HCT116 (cell line): Measurements from ENCODE around the gene PRR36. TPM values are rescaled to one million over a fixed set of nuclear protein-coding genes. Genes with fewer than 3 reads are reported as not detected.

Experiments
- ATAC-seq: fragments of 200-7000 bp; cut with Tn5 transposase; 2 replicates; pipeline ENCODE4 v1.9.1; 2020; ENCODE audit warnings: mild to moderate bottlenecking, moderate library complexity
- BruUV-seq: library from RNA; stranded (reverse); fragments of 400-500 nt; replicated peaks from 2 replicates; lab custom pipeline; 2021; lab: Mats Ljungman, UMichigan
- CTCF ChIA-PET: fragments of 300-600 bp; sonication (Branson Sonifier 250); formaldehyde crosslinking; loops from one replicate; lab custom pipeline; 2021; ENCODE audit warnings: antibody characterized with exemption; lab: Charles Lee
- POLR2A ChIA-PET: fragments of 300-600, 350-600 bp; sonication (Branson Sonifier 250); formaldehyde crosslinking; loops from one replicate; lab custom pipeline; 2021; ENCODE audit warnings: antibody characterized with exemption; lab: Charles Lee
- RAD21 ChIA-PET, 2 experiments: fragments of 300-600 bp; sonication (Branson Sonifier 250); formaldehyde crosslinking; loops; one replicate each; lab custom pipeline; 2023; ENCODE audit warnings: low total read pairs in 2 of 2; ENCODE audit not compliant: uncharacterized antibody in 2 of 2, unreplicated experiment in 2 of 2, low non-redundant PET in 1 of 2; lab: Charles Lee
- DNase-seq: peaks from one replicate; pipeline ENCODE4 v3.0.0-alpha.2; 2010; ENCODE audit warnings: low read depth, low spot score
- H2AFZ ChIP-seq: fragments of 200-600 bp; shearing (Covaris generic), sonication (generic); 2 replicates; pipeline ENCODE4 v1.6.1; 2017; ENCODE audit warnings: low read depth, mixed run types, mixed read lengths, antibody characterized with exemption, low read length; ENCODE audit not compliant: poor library complexity, severe bottlenecking
- H3K27ac ChIP-seq: 2 replicates; pipeline ENCODE4 v1.5.1; 2012; ENCODE audit warnings: low read depth, low read length
- H3K27me3 ChIP-seq: fragments of 200-600 bp; sonication (generic); 2 replicates; pipeline ENCODE4 v1.6.1; 2016; ENCODE audit warnings: mixed run types, low read length, mixed read lengths; ENCODE audit not compliant: insufficient read depth
- H3K36me3 ChIP-seq, 2 experiments: fragments of 200-500 bp in 1 of 2; fragments of 200-600 bp in 1 of 2; sonication (Bioruptor generic) in 1 of 2; sonication (generic) in 1 of 2; 2 replicates each; pipeline versions ENCODE4 v1.5.1 to v1.6.1; 2014 to 2016; ENCODE audit warnings: low read length in 2 of 2, inconsistent platforms in 1 of 2, mixed read lengths in 1 of 2, mixed run types in 1 of 2; ENCODE audit not compliant: insufficient read depth in 2 of 2, control insufficient read depth in 1 of 2
- H3K4me1 ChIP-seq, 2 experiments: fragments of 200-600 bp in 1 of 2; sonication (generic) in 1 of 2; 2 replicates each; pipeline versions ENCODE4 v1.5.1 to v1.6.1; 2012 to 2017; ENCODE audit warnings: low read length in 2 of 2, inconsistent platforms in 1 of 2, mild to moderate bottlenecking in 1 of 2, mixed read lengths in 1 of 2, mixed run types in 1 of 2, moderate library complexity in 1 of 2; ENCODE audit not compliant: insufficient read depth in 2 of 2, control insufficient read depth in 1 of 2
- H3K4me2 ChIP-seq: fragments of 200-600 bp; sonication (generic); 2 replicates; pipeline ENCODE4 v1.6.1; 2017; ENCODE audit warnings: mixed run types, low read length, mixed read lengths
- H3K4me3 ChIP-seq, 2 experiments: fragments of 200-600 bp in 1 of 2; sonication (generic) in 1 of 2; replicated peaks in 1 of 2; 2 replicates each; pipeline ENCODE4 v1.5.1; 2011 to 2016; ENCODE audit warnings: low read length in 2 of 2, control low read depth in 1 of 2, low read depth in 1 of 2, mild to moderate bottlenecking in 1 of 2, mixed read lengths in 1 of 2, mixed run types in 1 of 2
- H3K79me2 ChIP-seq: fragments of 200-600 bp; sonication (generic); 2 replicates; pipeline ENCODE4 v1.6.1; 2017; ENCODE audit warnings: mild to moderate bottlenecking, mixed run types, low read length, moderate library complexity, mixed read lengths; ENCODE audit not compliant: insufficient read depth
- H3K9ac ChIP-seq: fragments of 200-600 bp; sonication (generic); 2 replicates; pipeline ENCODE4 v1.6.1; 2016; ENCODE audit warnings: low read length, mixed read lengths
- H3K9me2 ChIP-seq: fragments of 200-600 bp; sonication (generic), shearing (Covaris generic); 2 replicates; pipeline ENCODE4 v1.6.1; 2017; ENCODE audit warnings: mixed run types, mild to moderate bottlenecking, moderate library complexity; ENCODE audit not compliant: insufficient read depth
- H3K9me3 ChIP-seq, 2 experiments: fragments of 200-500 bp in 1 of 2; fragments of 200-600 bp in 1 of 2; sonication (Bioruptor generic) in 1 of 2; sonication (generic) in 1 of 2; 2 replicates each; pipeline ENCODE4 v1.6.1; 2014 to 2017; ENCODE audit warnings: low read length in 2 of 2, mixed read lengths in 2 of 2, inconsistent platforms in 1 of 2, low read depth in 1 of 2, mild to moderate bottlenecking in 1 of 2, mixed run types in 1 of 2, moderate library complexity in 1 of 2; ENCODE audit not compliant: control insufficient read depth in 1 of 2, insufficient read depth in 1 of 2
- H4K20me1 ChIP-seq: fragments of 200-600 bp; sonication (generic), shearing (Covaris generic); 2 replicates; pipeline ENCODE4 v1.6.1; 2017; ENCODE audit warnings: mixed run types, mild to moderate bottlenecking, moderate library complexity; ENCODE audit not compliant: insufficient read depth
- CBX3 ChIP-seq: IDR thresholded peaks from 2 replicates; pipeline ENCODE4 v1.6.1; 2012; ENCODE audit warnings: low read depth
- CEBPB ChIP-seq: IDR thresholded peaks from 2 replicates; pipeline ENCODE4 v1.6.1; 2012; ENCODE audit warnings: low read depth
- EGR1 ChIP-seq: IDR thresholded peaks from 2 replicates; pipeline ENCODE4 v1.6.1; 2012; ENCODE audit warnings: low read depth
- EZH2 ChIP-seq: fragments of 200-600 bp; sonication (generic); IDR thresholded peaks from 2 replicates; pipeline ENCODE4 v1.6.1; 2017; ENCODE audit warnings: antibody characterized with exemption, mixed run types
- EZH2phosphoT487 ChIP-seq: fragments of 200-600 bp; IDR thresholded peaks from 2 replicates; pipeline ENCODE4 v1.6.1; 2018; ENCODE audit warnings: antibody characterized with exemption, borderline replicate concordance
- FOSL1 ChIP-seq: IDR thresholded peaks from 2 replicates; pipeline ENCODE4 v1.6.1; 2012; ENCODE audit warnings: low read depth
- JUND ChIP-seq: IDR thresholded peaks from 2 replicates; pipeline ENCODE4 v1.6.1; 2012
- POLR2A ChIP-seq: IDR thresholded peaks from 2 replicates; pipeline ENCODE4 v1.7.0; 2011; ENCODE audit warnings: borderline replicate concordance; ENCODE audit not compliant: insufficient read depth, insufficient read length; ENCODE audit errors: extremely low read depth
- RAD21 ChIP-seq: IDR thresholded peaks from 2 replicates; pipeline ENCODE4 v1.6.1; 2012; ENCODE audit warnings: low read depth, mild to moderate bottlenecking
- SIN3A ChIP-seq: IDR thresholded peaks from 2 replicates; pipeline ENCODE4 v1.6.1; 2012; ENCODE audit warnings: low read depth
- SRF ChIP-seq: IDR thresholded peaks from 2 replicates; pipeline ENCODE4 v1.6.1; 2012; ENCODE audit warnings: low read depth
- ZFX ChIP-seq: fragments of 450-650 bp; IDR thresholded peaks from 2 replicates; pipeline ENCODE4 v1.6.1; 2017
- ZNF274 ChIP-seq: fragments of 200-500 bp; sonication (Bioruptor generic); IDR thresholded peaks from 2 replicates; pipeline ENCODE4 v1.6.1; 2014; ENCODE audit warnings: mild to moderate bottlenecking, low read depth, low read length, inconsistent platforms
- intact Hi-C: fragments of 100-400 bp; cut with micrococcal nuclease; formaldehyde crosslinking; loops from 2 replicates; pipeline ENCODE4 v1.10.0; 2022
- total RNA-seq: library from RNA; stranded (reverse); gene quantifications from one replicate; pipeline ENCODE4 v1.2.1, GENCODE V29; 2021; ENCODE audit not compliant: unreplicated experiment
- TF ChIP-seq, protein P1 (sequence below): IDR thresholded peaks from 2 replicates; pipeline ENCODE4 v1.6.1; 2011; ENCODE audit warnings: mild to moderate bottlenecking, low read length, moderate library complexity; ENCODE audit not compliant: insufficient replicate concordance; ENCODE audit errors: extremely low read depth
- TF ChIP-seq, protein P2 (sequence below), 3 experiments: fragments of 200-600 bp in 1 of 3; sonication (generic) in 1 of 3; IDR thresholded peaks in 2 of 3; conservative IDR thresholded peaks in 1 of 3; 2 replicates each; pipeline ENCODE4 v1.5.1; 2012 to 2017; ENCODE audit warnings: low read depth in 2 of 3, low read length in 2 of 3, antibody characterized with exemption in 1 of 3, borderline replicate concordance in 1 of 3, control low read depth in 1 of 3, mild to moderate bottlenecking in 1 of 3, mixed read lengths in 1 of 3, mixed run types in 1 of 3, moderate library complexity in 1 of 3; ENCODE audit not compliant: insufficient read depth in 1 of 3

Gene PRR36
- total RNA-seq, 1 experiment from 2014 or later = 7.5 TPM

DNA sequence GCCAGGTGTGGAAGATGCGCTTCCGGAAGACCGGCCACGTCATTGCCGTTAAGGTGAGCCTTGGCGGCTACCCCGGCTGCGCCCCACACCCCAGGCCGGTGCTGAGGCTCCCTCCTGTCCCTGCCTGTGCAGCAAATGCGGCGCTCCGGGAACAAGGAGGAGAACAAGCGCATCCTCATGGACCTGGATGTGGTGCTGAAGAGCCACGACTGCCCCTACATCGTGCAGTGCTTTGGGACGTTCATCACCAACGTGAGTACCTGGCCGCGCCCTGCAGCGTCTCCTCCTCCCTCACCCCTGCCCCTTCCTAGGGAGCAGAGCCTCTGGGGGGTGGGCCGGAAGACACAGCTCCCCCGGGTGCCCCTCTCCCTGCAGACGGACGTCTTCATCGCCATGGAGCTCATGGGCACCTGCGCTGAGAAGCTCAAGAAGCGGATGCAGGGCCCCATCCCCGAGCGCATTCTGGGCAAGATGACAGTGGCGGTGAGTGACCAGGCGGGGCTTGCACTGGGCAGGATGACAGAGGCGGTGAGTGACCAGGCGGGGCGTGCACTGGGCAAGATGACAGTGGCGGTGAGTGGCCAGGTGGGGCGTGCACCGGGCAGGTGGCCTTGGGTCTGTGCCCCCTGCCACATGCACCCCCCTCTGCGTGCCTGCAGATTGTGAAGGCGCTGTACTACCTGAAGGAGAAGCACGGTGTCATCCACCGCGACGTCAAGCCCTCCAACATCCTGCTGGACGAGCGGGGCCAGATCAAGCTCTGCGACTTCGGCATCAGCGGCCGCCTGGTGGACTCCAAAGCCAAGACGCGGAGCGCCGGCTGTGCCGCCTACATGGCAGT lies 36.4 kb upstream of the PRR36 start:
- Histone ChIP-seq H2AFZ (no peak overlapping the region), H4K20me1 (no peaks in the 10 kb centered on the region), H3K27me3 (no peaks in the 10 kb centered on the region), H3K4me2 (no peak overlapping the region), H3K27ac (no peak overlapping the region), H3K4me3 (no peak overlapping the region), H3K4me1 (peaks cover 0 to 7% of the 10 kb centered on the region in 2 experiments; a peak in 2 of 4 replicates), H3K9ac (no peak overlapping the region), H3K9me2 (no peaks in the 10 kb centered on the region), H3K9me3 (no peaks in the 10 kb centered on the region), H3K79me2 (peaks cover 38% of the 10 kb centered on the region), H3K36me3 (peaks cover 5 to 6% of the 10 kb centered on the region in 2 experiments; a peak in 3 of 4 replicates)
- no TSS peak for BruUV-seq
- TF ChIP-seq ZFX = no peak
- no peak for TF ChIP-seq CEBPB
- no peak for TF ChIP-seq SIN3A
- ChIA-PET POLR2A (no interaction called here), CTCF (interaction anchor here (1.3 kb wide), 1 partner anchor 10 kb away, joined by 5 read pairs; the partner anchor contains the start of gene SNAPC2), RAD21 (no interaction called here)
- DNase-seq = no peak
- intact Hi-C loops = no loop called here
- no peak for ATAC-seq

DNA sequence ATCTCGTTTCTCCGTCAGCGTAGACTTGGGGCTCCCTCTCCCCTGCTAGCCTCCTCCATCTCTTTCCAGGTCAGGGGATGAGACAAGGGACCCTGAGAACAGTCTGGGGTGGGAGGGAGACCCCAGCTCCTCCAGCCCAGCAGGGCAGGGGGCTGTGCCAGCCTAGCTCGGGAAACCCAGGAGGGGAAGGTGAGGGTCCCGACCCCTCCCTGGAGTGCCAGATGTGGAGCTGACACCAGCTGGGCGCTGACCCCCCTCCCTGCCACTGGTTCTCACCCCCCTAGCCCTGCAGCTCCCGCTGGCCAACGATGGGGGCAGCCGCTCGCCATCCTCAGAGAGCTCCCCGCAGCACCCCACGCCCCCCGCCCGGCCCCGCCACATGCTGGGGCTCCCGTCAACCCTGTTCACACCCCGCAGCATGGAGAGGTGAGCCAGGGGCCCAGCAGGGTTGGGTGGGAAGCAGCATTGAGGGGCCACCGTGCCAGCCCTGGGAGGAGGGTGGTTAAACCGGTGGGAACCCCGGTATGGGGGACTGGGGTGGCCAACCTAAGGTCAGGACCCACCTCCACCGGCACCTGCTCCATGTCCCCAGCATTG lies 35.4 kb upstream of the PRR36 start:
- Histone ChIP-seq H3K9ac (no peak overlapping the region), H3K4me3 (no peak overlapping the region), H3K4me2 (no peak overlapping the region), H2AFZ (no peak overlapping the region), H3K27ac (no peak overlapping the region), H3K79me2 (peaks cover 48% of the 10 kb centered on the region), H3K9me3 (no peaks in the 10 kb centered on the region), H4K20me1 (no peaks in the 10 kb centered on the region), H3K27me3 (no peaks in the 10 kb centered on the region), H3K4me1 (peaks cover 3 to 12% of the 10 kb centered on the region in 2 experiments; a peak in 2 of 4 replicates), H3K36me3 (peaks cover 5 to 6% of the 10 kb centered on the region in 2 experiments; a peak in 3 of 4 replicates), H3K9me2 (no peaks in the 10 kb centered on the region)
- BruUV-seq = no TSS peak
- CTCF ChIA-PET = no interaction called here
- no peak for ATAC-seq
- RAD21 ChIA-PET = no interaction called here
- intact Hi-C loops = no loop called here
- POLR2A ChIA-PET = interaction anchor here (1.2 kb wide), 1 partner anchor 11 kb away, joined by 7 read pairs; the partner anchor contains the start of gene SNAPC2
- DNase-seq = no peak
- TF ChIP-seq ZNF274 = no peak
- no peak for TF ChIP-seq RAD21
- TF ChIP-seq FOSL1 = no peak
- no peak for TF ChIP-seq EGR1
- no peak for TF ChIP-seq POLR2A
- TF ChIP-seq, protein P1, sequence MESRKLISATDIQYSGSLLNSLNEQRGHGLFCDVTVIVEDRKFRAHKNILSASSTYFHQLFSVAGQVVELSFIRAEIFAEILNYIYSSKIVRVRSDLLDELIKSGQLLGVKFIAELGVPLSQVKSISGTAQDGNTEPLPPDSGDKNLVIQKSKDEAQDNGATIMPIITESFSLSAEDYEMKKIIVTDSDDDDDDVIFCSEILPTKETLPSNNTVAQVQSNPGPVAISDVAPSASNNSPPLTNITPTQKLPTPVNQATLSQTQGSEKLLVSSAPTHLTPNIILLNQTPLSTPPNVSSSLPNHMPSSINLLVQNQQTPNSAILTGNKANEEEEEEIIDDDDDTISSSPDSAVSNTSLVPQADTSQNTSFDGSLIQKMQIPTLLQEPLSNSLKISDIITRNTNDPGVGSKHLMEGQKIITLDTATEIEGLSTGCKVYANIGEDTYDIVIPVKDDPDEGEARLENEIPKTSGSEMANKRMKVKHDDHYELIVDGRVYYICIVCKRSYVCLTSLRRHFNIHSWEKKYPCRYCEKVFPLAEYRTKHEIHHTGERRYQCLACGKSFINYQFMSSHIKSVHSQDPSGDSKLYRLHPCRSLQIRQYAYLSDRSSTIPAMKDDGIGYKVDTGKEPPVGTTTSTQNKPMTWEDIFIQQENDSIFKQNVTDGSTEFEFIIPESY = no peak
- TF ChIP-seq, protein P2, sequence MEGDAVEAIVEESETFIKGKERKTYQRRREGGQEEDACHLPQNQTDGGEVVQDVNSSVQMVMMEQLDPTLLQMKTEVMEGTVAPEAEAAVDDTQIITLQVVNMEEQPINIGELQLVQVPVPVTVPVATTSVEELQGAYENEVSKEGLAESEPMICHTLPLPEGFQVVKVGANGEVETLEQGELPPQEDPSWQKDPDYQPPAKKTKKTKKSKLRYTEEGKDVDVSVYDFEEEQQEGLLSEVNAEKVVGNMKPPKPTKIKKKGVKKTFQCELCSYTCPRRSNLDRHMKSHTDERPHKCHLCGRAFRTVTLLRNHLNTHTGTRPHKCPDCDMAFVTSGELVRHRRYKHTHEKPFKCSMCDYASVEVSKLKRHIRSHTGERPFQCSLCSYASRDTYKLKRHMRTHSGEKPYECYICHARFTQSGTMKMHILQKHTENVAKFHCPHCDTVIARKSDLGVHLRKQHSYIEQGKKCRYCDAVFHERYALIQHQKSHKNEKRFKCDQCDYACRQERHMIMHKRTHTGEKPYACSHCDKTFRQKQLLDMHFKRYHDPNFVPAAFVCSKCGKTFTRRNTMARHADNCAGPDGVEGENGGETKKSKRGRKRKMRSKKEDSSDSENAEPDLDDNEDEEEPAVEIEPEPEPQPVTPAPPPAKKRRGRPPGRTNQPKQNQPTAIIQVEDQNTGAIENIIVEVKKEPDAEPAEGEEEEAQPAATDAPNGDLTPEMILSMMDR (IDR thresholded peaks at IDR 0.05 in 2 of 3, conservative IDR thresholded peaks at IDR 0.05 in 1 of 3; ENCODE audit: borderline replicate concordance in 1 of 3, insufficient read depth in 1 of 3, low read depth in 2 of 3, low read length in 2 of 3) = no peak
- no peak for TF ChIP-seq EZH2phosphoT487
- no peak for TF ChIP-seq CBX3
- no peak for TF ChIP-seq SRF
- no peak for TF ChIP-seq JUND
- TF ChIP-seq EZH2 = no peak
